Colon (tissue), 2 donors: ENCODE data around the gene INAVA.
"Not testable (repeated sequence)": the region's sequence is repeated elsewhere in the genome, so short reads cannot be mapped to it uniquely, and the experiment has no call there.

ENCODE experiments used
- FAIRE-seq: peaks from 2 replicates; lab custom pipeline; 2012; peaks lifted over from hg19 to GRCh38; lab: Jason Lieb, UNC
- donor health status: control.
- donor health status: control.

Gene INAVA

GRCh38 chr1:200899451-200899915 is 4.8 kb downstream of the INAVA start:
- FAIRE-seq, result no peak

GRCh38 chr1:200899954-200900867 is 5.5 kb downstream of the INAVA start:
- FAIRE-seq, result no peak

- FAIRE-seq, result no peak
Measured at GRCh38 chr1:200900877-200901276, 6.2 kb downstream of the INAVA start.

GRCh38 chr1:200901350-200901749 is 6.7 kb downstream of the INAVA start:
- FAIRE-seq, result no peak

GRCh38 chr1:200901796-200902444 is 7.2 kb downstream of the INAVA start:
- FAIRE-seq, result no peak

- FAIRE-seq, result no peak
Measured at GRCh38 chr1:200903793-200904192, 9.1 kb downstream of the INAVA start.

GRCh38 chr1:200904772-200905171 is 10.1 kb downstream of the INAVA start:
- FAIRE-seq, result no peak

GRCh38 chr1:200905411-200906052 is 10.8 kb downstream of the INAVA start:
- FAIRE-seq, result no peak

GRCh38 chr1:200906491-200906890 is 11.8 kb downstream of the INAVA start:
- no peak for FAIRE-seq

GRCh38 chr1:200907611-200908097 is 13.0 kb downstream of the INAVA start:
- FAIRE-seq, result no peak

GRCh38 chr1:200908191-200908868 is 13.6 kb downstream of the INAVA start:
- FAIRE-seq, result peak; percentile 69

- FAIRE-seq, result no peak
Measured at GRCh38 chr1:200909071-200909470, 14.4 kb downstream of the INAVA start.

- no peak for FAIRE-seq
Measured at GRCh38 chr1:200909757-200910239, 15.1 kb downstream of the INAVA start.

- FAIRE-seq, result no peak
Measured at GRCh38 chr1:200911361-200911760, 16.7 kb downstream of the INAVA start.

- not testable (repeated sequence) for FAIRE-seq
Measured at GRCh38 chr1:200911936-200912335, 17.2 kb downstream of the INAVA start.

GRCh38 chr1:200912737-200913407 is 18.2 kb downstream of the INAVA start:
- FAIRE-seq, result no peak

- no peak for FAIRE-seq
Measured at GRCh38 chr1:200916152-200916551, 21.5 kb downstream of the INAVA start.

- no peak for FAIRE-seq
Measured at GRCh38 chr1:200916681-200917080, 22.0 kb downstream of the INAVA start.

GRCh38 chr1:200917291-200917817 is 22.7 kb downstream of the INAVA start:
- no peak for FAIRE-seq

GRCh38 chr1:200918006-200918405 is 23.3 kb downstream of the INAVA start:
- no peak for FAIRE-seq

- FAIRE-seq, result no peak
Measured at GRCh38 chr1:200919386-200919785, 24.7 kb downstream of the INAVA start.
